ENCODE results near the gene FBXW8.

DNA sequence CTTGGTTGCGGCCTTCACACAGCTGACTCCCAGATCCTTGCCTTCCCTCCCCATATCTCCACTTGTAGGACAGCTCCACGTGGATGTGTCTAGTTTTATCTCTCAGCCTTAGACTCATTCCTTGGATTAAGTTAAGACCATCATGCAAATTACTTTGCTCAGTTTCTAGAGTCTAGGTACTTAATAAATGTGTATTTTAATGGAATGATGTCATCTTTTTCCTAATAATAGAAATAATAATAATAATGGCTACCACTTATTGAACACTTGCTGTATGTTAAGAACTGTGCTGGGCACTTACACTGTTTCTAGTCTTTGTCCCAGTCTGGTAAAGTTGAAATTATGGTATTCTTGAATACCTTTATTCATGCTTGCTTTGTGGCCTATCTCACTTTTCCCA, 37.5 kb downstream of the FBXW8 start:
- TF ChIP-seq, protein P1, sequence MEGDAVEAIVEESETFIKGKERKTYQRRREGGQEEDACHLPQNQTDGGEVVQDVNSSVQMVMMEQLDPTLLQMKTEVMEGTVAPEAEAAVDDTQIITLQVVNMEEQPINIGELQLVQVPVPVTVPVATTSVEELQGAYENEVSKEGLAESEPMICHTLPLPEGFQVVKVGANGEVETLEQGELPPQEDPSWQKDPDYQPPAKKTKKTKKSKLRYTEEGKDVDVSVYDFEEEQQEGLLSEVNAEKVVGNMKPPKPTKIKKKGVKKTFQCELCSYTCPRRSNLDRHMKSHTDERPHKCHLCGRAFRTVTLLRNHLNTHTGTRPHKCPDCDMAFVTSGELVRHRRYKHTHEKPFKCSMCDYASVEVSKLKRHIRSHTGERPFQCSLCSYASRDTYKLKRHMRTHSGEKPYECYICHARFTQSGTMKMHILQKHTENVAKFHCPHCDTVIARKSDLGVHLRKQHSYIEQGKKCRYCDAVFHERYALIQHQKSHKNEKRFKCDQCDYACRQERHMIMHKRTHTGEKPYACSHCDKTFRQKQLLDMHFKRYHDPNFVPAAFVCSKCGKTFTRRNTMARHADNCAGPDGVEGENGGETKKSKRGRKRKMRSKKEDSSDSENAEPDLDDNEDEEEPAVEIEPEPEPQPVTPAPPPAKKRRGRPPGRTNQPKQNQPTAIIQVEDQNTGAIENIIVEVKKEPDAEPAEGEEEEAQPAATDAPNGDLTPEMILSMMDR (IDR thresholded peaks at IDR 0.05) = no peak
- no peak for TF ChIP-seq POLR2A (IDR thresholded peaks at IDR 0.05)

Data from vagina (tissue), 2 donors.